Measurements from ENCODE around the gene SLC13A3. TPM values are rescaled to one million over a fixed set of nuclear protein-coding genes. Genes with fewer than 3 reads are reported as not detected.

Gene SLC13A3
- polyA plus RNA-seq, 1 donor = 19.3 TPM

GRCh38 chr20:46559685-46560440, 91.4 kb downstream of the SLC13A3 start:
- DNase-seq = no peak

GRCh38 chr20:46559001-46559400, 92.3 kb downstream of the SLC13A3 start:
- no peak for DNase-seq

- DNase-seq = no peak
Observed at GRCh38 chr20:46558511-46558959, 92.7 kb downstream of the SLC13A3 start.

GRCh38 chr20:46557231-46557956, 93.9 kb downstream of the SLC13A3 start:
- no peak for DNase-seq

- no peak for DNase-seq
Observed at GRCh38 chr20:46555370-46555956, 95.8 kb downstream of the SLC13A3 start.

- no peak for DNase-seq
Observed at GRCh38 chr20:46554828-46555227, 96.4 kb downstream of the SLC13A3 start.

- DNase-seq = no peak
Observed at GRCh38 chr20:46553926-46554325, 97.3 kb downstream of the SLC13A3 start.

- DNase-seq = no peak
Observed at GRCh38 chr20:46552460-46553420, 98.5 kb downstream of the SLC13A3 start.

- no peak for DNase-seq
Observed at GRCh38 chr20:46551522-46552381, 99.5 kb downstream of the SLC13A3 start.

GRCh38 chr20:46550461-46550860, 100.8 kb downstream of the SLC13A3 start, which contains the start of gene OCSTAMP:
OCSTAMP (minus strand) TSS chr20:46550654; CDS start chr20:46550560, 94 bp downstream.
- DNase-seq = no peak

GRCh38 chr20:46549188-46549972, 101.9 kb downstream of the SLC13A3 start:
- no peak for DNase-seq

GRCh38 chr20:46548688-46549087, 102.6 kb downstream of the SLC13A3 start:
- DNase-seq = no peak

- DNase-seq = no peak
Observed at GRCh38 chr20:46547995-46548394, 103.3 kb downstream of the SLC13A3 start.

- no peak for DNase-seq
Observed at GRCh38 chr20:46546936-46547335, 104.3 kb downstream of the SLC13A3 start.

GRCh38 chr20:46546298-46546697, 105.0 kb downstream of the SLC13A3 start:
- no peak for DNase-seq

GRCh38 chr20:46545827-46546138, 105.5 kb downstream of the SLC13A3 start:
- DNase-seq = no peak

GRCh38 chr20:46545077-46545826, 106.0 kb downstream of the SLC13A3 start:
- no peak for DNase-seq

GRCh38 chr20:46544576-46544975, 106.7 kb downstream of the SLC13A3 start:
- DNase-seq = no peak

GRCh38 chr20:46543959-46544358, 107.3 kb downstream of the SLC13A3 start:
- no peak for DNase-seq

Data from left kidney (tissue), 2 donors.